ENCODE data around the gene HOXD12.

Gene HOXD12

GRCh38 chr2:176111309-176111663 is 11.7 kb downstream of the HOXD12 start:
- in situ Hi-C loops (cut with HindIII; ENCODE audit: low pct_ligation_motif_present, low sequenced_read_pairs): no loop called here
- peak; percentile 84 for TF ChIP-seq CTCF (IDR thresholded peaks at IDR 0.05; ENCODE audit: low read depth, low read length, missing control alignments)
- peaks cover 91% of the 10 kb centered on the region for H3K27me3 ChIP-seq (replicated peaks)
- H3K27ac ChIP-seq: no peak overlapping the region
- DNase-seq: no peak
- H3K4me3 ChIP-seq (ENCODE audit: low read depth, low read length): no peak overlapping the region
- H3K36me3 ChIP-seq (replicated peaks): no peaks in the 10 kb centered on the region

- Histone ChIP-seq H3K36me3 (replicated peaks) (no peaks in the 10 kb centered on the region), H3K4me3 (ENCODE audit: low read depth, low read length) (no peak overlapping the region), H3K27ac (no peak overlapping the region), H3K27me3 (replicated peaks) (peaks cover 91% of the 10 kb centered on the region)
- TF ChIP-seq CTCF (IDR thresholded peaks at IDR 0.05; ENCODE audit: low read depth, low read length, missing control alignments): no peak
- in situ Hi-C loops (cut with HindIII; ENCODE audit: low pct_ligation_motif_present, low sequenced_read_pairs): no loop called here
- DNase-seq: no peak
Measured at GRCh38 chr2:176111846-176112374, 12.3 kb downstream of the HOXD12 start.

- no peaks in the 10 kb centered on the region for H3K36me3 ChIP-seq (replicated peaks)
- no peak overlapping the region for H3K27ac ChIP-seq
- no peak overlapping the region for H3K4me3 ChIP-seq (ENCODE audit: low read depth, low read length)
- peaks cover 93% of the 10 kb centered on the region for H3K27me3 ChIP-seq (replicated peaks)
- no peak for DNase-seq
- in situ Hi-C loops (cut with HindIII; ENCODE audit: low pct_ligation_motif_present, low sequenced_read_pairs): no loop called here
- no peak for TF ChIP-seq CTCF (IDR thresholded peaks at IDR 0.05; ENCODE audit: low read depth, low read length, missing control alignments)
Measured at GRCh38 chr2:176112375-176113302, 13.0 kb downstream of the HOXD12 start.

- no peak for TF ChIP-seq CTCF (IDR thresholded peaks at IDR 0.05; ENCODE audit: low read depth, low read length, missing control alignments)
- no peak overlapping the region for H3K27ac ChIP-seq
- no peak for DNase-seq
- in situ Hi-C loops (cut with HindIII; ENCODE audit: low pct_ligation_motif_present, low sequenced_read_pairs): no loop called here
- H3K27me3 ChIP-seq (replicated peaks): peaks cover 95% of the 10 kb centered on the region
- no peak overlapping the region for H3K4me3 ChIP-seq (ENCODE audit: low read depth, low read length)
- no peaks in the 10 kb centered on the region for H3K36me3 ChIP-seq (replicated peaks)
Measured at GRCh38 chr2:176114120-176114929, 14.7 kb downstream of the HOXD12 start.

- in situ Hi-C loops (cut with HindIII; ENCODE audit: low pct_ligation_motif_present, low sequenced_read_pairs): no loop called here
- Histone ChIP-seq H3K27me3 (replicated peaks) (peaks cover 95% of the 10 kb centered on the region), H3K4me3 (ENCODE audit: low read depth, low read length) (no peak overlapping the region), H3K27ac (no peak overlapping the region), H3K36me3 (replicated peaks) (no peaks in the 10 kb centered on the region)
- no peak for DNase-seq
- no peak for TF ChIP-seq CTCF (IDR thresholded peaks at IDR 0.05; ENCODE audit: low read depth, low read length, missing control alignments)
Measured at GRCh38 chr2:176114930-176115625, 15.5 kb downstream of the HOXD12 start.
